ENCODE measurements around the gene DLX3.

DLX3 gene

DNA sequence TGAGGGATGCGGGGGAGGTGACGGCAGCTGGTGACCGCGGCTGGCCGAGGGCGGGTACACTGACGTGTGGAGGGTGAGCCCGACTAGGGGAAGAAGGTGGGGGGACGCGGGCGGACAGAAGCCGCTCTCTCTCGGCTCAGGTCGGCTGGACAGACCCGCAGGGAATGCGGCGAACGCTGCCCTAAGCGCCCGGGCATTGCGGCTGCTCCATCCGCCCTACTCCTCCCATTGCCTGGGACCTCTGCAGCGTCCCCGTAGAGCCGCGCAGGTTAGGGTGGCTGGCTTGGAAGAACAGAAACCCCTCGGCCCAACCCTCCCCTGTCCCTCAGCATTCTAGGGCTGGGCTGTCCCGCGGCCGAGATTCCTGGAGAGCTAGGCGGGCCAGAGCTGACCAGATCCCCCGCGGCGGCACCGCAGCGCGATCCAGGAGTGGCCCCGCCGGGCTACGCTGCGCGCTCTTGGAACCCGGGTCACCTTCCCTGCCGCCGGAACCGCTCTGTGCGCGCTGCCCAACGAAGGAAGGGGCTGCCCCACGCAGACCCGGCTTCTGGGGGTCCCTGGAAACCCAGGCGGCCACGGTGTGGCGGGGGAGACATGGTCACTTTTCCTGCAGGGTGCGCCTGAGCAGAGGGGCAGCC is 23.1 kb downstream of the DLX3 start:
- DNase-seq = no peak

DNA sequence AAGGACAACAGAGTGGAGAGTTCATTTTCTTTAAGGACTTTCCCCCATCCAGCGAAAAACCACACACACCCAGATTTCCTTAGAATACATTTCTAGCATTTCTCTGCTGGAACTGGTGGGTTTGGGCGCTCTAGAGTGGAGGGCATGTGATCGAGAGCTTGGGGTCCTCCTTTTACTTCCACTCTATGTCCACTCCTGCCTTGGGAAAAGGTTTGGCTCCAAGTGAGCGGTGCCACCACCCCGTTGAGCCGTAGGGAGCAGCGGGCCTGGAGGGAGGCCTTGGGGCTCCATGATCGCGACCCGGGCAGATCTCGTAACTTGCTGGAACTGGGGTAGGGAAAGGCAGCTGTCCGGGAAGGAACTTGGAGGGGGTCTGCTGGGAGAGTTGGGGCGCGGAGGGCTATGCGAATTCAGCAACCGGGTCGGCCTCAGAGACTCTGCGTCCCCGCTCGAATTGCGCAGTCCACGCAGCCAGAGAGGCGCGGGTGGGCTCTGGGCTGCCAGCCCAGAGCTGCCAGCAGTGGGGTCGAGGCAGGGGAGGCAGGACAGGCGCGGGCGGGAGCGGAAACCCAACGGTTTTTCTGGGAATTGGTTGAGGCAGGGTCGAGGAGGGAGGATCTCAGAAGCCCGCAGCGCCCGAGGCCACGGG is 23.7 kb downstream of the DLX3 start:
- DNase-seq = no peak

DNA sequence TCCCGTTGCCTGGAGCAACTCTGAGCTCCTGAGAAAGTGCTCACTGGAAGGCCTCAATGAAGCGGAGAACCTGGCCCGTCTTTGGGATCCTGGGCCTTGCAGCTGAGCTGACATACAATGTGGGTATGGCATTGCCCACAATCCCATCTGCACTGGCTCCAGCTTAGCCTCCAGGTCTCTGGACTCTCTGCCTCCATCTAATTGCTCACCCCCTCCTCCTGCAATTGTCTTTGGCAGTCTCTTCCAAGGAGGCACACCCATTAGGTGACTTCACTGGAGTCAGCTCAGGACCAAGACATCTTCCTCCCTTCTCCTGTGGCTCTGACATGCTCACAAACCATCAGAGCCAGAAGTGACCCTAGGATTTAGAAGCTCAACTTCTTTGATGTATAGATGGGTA is 24.5 kb downstream of the DLX3 start:
- no peak for DNase-seq

DNA sequence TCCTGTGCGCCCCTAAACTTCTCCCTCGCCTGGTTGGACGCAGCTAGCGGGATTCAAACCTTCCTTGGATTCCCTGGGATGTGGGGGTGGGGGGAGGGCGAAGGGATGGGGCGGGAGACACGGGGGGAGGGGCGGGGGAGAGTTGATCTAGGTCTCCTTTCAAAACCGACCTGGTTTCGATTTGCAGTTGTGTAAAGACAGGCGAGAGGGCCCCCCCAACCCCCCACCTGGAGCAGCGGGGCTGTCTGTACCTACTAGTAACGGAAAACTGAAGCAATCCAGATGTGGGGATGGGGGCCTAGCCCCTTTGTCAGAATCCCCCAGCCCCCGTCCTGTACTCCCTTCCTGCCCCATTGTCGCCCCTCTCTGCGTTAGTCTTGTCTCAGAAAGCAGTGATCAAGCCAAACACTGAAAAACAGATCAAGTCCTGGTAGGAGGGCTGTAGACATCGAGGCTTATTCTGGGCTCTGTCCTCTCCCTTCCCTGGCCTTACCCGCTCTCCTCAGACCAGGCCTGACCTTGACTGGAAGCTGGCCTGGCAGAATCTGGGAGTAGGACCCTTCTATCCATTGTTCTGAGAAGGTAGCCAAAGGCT is 25.1 kb downstream of the DLX3 start:
- no peak for DNase-seq

DNA sequence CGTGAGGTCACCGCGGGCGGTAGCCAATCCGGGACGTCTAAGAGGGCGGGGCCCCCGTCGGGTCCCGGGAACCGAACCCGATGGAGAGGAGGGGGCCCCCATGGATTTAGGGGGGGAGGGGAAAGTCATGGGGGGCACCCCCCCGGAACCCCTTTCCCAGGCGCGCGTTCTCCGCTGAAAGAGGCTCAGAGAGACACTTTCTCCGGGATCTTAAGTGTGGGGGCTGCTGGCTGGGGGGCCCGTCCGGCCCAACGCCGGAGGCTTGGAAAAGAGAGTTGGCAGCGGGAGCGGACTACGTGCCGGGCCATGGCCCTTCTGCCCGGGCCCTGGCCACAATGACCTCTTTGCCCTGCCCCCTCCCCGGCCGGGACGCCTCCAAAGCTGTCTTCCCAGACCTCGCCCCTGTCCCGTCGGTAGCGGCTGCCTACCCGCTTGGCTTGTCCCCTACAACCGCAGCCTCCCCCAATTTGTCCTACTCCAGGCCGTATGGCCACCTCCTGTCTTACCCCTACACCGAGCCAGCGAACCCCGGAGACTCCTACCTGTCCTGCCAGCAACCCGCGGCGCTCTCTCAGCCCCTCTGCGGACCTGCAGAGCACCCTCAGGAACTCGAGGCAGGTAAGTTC is 25.8 kb downstream of the DLX3 start, which contains the start of gene DLX4:
TSS of gene DLX4 (plus strand) at position 57 of the 626 bp plus-strand sequence. CDS start at position 336, 279 bp downstream.
- no peak for DNase-seq

DNA sequence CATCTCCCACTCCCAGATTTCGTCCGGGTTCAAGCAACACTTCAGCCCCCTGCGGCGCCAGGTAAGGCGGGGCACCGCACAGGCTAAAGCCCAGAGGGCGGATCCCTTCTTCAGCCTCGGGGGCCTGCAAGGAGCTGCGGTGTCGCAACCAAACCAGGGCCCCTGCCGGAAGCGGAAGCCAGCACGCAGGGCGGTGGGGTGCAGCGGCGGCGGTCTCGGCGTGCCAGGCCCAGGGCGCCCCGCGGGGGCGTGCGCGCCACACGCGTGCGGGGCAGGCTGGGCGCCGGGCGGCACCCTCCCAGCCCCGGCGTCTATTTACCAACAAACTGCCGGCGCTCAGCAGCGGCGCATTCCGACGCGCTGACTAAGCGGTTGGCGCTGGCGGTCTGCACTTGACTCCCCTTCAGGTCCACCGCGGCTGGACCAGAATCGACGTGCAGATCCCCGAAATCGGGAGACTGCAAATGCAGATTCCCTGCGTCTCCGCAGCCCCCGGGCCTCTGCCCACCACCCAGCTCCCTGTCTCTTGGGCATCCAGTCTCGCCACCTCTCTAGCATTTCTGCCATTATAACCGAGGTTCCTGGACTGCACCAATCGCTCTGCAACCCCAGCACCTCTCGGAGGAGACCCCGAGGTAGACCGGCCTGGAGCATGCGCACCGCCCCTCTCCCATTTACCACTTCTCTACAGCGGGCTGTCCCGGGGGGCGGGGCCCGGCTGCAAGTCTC is 26.5 kb downstream of the DLX3 start:
- DNase-seq = peak; percentile 57

DNA sequence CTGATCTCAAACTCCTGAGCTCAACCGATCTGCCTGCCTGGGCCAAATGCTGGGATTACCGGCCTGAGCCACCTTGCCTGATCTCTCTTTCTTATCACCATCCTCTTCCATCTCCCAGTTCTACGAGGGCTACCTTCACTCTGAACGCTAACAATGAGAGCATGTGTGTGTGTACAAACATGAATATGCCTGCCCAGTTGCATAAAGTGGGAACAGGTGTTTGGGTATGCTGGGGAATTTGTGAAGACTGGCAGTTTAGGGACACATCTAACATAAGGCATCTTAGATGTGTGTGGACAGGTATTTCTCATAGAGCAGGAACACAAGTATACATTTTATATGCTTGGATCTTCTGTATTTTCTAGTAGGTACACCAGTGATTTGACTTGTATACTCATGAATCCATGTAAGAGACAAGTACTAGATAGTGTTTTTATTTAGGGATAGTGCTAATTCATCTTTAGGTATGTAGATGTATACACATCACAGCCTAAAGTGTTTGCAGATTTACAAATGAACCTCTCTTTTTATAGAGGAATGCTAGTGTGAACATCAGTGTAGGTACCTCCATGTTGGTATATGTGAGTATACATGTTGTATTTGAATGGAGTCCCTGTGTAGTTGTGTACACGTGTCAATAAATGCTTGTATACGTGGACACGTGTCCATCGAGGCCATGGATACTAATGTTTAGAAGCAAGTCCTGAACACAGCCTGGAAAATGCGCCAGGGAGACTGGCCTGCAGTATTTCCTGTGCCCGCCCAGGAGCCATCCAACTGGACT is 27.2 kb downstream of the DLX3 start:
- no peak for DNase-seq

DNA sequence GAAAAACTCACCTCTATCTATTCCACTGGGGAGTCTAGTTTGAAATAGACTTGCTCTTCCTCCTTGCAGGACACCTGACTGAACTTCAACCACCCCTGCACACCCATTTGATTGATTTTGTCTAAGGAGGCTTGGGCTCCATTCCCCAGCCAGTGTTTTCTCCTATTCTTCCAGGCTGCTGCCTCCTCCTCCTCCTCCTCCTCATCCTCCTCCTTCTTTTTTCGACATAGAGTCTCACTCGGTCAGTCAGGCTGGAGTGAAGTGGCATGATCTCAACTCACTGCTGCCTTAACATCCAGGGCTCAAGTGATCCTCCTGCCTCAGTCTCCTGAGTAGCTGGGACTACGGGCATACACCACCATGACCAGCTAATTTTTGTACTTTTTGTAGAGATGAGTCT is 27.8 kb downstream of the DLX3 start:
- DNase-seq = no peak

DNA sequence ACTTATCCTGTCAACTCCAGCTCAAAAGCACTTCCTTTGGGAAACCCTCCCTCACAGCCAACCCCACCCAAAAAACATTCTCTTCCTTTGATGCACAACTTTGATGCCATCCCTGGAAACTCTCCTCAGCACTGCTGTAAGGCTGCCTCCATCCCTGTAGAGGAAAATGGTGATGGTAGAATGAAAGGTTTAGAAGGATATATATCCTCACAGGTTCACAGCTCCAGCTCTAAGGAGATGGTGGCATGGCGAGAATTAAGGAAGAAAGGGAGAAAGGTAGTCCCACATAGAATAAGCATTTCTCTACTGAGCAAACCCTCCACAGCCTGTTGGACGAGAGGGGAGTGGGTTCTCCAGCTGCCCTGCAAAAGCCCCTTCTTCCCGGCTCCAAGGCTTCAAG is 28.3 kb downstream of the DLX3 start:
- no peak for DNase-seq

DNA sequence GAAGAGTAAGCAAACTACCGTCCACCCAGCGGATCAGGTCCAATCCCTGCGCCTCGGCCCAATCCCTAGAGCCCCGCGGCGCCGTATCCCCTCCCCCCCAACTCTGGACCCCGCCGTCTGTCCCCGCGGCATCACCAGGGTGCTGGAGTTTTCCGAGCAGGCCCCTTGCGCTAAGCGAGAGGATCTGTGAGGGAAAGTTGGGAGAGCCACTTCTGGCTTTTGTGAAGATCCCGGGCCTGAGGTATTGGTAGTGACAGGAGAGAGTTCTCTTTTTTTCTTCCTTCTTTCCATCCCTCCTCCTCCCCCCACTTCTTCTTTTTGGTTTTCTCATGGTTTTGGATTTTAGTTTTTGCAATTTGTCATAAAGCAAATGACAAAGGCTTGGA is 29.5 kb downstream of the DLX3 start:
- no peak for DNase-seq

DNA sequence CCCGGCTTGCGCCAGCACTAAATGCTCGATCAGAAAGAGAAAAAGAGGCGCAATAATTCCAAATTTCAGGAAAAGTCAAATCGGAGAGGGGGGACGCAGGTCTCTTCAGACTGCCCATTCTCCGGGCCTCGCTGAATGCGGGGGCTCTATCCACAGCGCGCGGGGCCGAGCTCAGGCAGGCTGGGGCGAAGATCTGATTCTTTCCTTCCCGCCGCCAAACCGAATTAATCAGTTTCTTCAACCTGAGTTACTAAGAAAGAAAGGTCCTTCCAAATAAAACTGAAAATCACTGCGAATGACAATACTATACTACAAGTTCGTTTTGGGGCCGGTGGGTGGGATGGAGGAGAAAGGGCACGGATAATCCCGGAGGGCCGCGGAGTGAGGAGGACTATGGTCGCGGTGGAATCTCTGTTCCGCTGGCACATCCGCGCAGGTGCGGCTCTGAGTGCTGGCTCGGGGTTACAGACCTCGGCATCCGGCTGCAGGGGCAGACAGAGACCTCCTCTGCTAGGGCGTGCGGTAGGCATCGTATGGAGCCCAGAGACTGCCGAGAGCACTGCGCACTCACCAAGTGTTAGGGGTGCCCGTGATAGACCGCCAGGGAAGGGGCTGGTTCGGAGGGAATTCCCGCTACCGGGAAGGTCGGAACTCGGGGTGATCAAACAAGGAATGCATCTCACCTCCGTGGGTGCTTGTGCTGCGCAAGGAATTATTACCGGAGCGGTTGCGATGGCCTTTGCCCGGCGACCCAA is 30.1 kb downstream of the DLX3 start:
- peak; percentile 7 for DNase-seq

DNA sequence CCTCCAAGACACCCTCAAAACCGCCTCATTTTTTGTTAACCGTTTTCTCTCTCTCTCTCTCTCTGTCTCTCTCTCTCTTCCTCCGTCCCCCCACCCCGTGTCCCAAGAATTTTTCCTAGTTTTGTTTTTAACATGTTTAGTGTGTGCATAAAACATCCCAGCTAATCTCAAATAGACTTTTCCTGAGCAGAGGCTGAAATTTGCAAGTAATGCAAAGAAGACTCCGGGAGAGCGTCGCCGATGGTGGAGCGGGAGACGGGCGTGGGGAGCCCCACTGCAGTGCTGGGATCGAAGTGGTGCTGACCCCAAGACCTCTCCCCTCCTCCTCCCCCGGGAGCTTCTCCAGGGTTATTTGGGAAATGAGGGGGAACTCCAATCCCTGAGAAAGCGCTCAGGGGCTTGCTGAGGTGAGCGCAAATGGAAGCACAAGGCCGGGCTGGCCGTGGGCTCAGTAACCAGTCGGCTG is 30.7 kb downstream of the DLX3 start:
- no peak for DNase-seq

DNA sequence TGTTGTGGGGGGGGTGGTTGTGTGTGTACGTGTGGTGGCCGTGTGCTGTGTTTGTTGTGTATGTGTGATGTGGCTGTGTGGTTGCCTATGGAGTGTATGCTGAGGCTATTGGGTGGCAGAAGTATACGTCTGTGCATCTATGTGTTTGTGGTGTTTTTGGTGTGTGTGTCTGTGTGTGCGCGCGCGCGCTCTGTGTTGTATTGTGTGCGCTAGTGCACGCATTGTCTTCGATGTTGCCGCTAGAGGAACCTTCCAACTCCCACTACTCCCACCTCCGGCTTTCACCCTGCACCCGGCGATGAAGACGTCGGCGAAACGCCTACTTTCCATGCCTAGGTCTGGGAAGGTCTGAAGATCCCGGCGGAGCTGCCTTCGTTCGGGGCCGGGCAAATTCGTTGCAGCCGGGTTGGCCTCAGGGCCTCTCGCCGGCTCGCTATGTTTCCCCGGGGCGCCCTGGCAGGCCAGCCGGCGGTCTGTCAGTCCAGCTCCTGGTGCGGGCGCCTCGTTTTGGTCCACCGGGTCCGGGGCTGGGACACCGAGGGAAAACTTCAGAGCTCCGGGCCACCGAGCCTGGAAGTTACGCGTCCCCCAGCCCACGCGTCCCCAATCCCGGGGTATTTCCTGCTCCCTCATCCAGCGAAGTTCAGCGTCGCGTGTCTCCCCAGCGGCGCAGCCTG is 31.3 kb downstream of the DLX3 start:
- no peak for DNase-seq

DNA sequence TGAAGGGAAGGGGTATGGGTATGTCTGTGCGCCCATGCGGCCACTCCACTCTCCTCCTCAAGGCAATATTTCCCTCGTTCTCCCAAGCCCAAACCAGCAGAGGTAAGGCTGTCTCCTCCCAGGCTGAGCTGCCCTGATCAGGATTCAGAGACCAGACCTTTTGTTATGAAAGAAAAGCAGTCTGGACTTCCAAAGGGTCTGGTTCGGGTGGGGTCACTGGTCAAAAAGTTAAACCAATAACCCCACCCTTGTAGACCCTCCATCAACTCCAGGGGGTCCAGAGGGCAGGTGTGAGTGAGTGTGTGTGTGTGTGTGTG is 31.8 kb downstream of the DLX3 start:
- no peak for DNase-seq

DNA sequence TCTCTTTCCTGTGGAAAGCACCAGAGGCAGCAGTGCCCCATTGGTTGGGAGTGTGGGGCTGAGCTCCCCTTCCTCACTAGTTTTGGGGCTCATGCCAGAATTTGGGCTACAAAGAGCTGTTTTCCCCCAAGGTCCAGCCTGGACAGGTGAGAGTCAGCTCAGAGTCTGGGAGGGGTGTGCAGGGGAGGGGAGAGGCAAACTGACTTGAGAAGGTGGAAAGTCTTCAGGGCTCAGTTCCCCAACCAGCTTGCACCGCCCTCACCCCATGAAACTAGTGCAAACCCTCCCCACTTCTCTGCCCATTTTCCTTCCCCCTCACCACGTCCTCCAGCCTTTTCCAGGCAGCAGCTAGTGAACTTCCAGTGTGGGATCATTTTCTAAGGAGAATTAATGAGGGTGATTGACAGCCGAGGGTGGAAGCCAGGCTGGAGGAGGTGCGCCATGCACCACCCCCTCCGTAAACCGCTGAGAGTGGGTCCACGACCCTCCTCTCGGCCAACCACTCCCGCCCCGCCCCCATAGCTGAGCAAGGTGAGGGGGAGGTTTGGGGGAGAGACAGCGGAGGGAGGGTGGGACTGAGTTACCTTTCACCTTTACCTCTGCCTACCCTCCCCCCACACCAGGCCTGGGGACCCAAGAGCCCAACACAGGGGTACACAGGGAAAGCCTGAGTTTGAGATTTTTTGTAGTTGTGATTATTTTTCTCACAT is 32.3 kb downstream of the DLX3 start:
- DNase-seq = no peak

DNA sequence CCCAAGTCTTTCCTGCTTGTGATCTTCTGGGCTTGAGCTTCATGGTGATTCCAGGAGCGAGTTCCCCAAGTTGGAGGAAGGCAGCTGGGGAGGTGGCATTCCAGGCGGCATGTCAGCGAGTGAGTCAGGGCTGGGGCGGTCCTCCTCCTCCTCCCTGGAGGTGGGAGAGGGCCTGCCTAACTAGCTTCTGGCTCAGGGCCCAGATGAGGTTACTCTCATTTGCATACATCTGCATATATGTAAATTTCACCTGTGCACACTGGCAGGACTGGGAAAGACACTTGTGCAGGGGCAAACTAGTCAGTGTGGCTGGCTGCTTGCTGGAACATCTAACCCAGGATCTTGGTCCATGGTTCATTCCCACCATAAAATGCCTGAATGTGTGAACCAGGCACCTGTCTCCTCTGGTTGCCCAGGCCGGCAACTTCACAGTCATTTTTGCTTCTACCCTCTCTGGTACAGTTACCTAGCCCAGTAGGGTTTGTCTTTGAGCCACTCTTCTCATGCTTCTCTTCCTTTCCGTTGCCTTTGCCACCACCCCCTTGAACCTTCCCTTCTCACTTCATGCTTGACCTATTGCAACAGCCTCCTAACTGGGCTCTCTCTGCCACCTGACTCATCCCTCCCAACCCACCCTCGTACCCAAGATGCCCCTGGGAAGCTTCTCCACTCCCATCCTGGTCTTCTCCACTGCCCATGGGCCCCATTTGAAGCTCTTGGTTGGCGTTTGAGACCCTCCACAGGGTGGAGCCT is 35.7 kb downstream of the DLX3 start:
- DNase-seq = no peak

DNA sequence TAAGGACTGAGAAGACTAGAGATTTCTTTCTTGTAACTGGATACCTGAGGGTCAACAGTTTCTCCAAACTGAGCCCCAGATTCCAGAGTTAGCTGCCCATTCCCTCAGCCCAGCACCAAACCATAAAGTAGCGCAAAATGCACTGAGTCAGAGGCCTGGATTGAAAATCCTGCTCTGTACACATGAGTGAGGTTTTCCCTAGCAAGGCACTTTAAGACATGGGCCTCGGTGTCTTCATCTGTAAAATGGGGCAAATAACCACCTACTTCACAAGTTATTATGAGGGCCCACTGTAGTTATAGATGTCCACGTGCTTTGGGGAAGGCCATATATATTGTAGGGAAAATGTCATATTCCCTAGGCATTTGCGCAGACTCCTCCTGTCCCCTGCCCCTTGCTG is 36.3 kb downstream of the DLX3 start:
- no peak for DNase-seq

DNA sequence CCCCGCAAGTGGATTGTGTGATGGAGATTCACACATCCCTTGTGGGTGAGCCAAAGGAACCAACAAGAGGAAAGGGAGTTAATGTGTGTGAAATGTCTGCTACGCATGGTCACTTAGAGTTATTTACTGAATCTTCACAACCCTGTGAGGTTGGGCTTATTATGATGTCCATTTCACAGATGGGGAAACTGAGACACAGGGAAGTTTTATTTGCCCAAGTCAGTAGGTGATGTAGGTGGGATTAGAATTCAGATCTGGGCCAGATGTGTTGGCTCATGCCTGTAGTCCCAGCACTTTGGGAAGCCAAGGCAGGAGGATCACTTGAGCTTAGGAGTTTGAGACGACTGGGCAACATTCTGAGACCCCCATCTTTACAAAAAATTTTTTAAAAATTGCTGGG is 37.7 kb downstream of the DLX3 start:
- no peak for DNase-seq

DNA sequence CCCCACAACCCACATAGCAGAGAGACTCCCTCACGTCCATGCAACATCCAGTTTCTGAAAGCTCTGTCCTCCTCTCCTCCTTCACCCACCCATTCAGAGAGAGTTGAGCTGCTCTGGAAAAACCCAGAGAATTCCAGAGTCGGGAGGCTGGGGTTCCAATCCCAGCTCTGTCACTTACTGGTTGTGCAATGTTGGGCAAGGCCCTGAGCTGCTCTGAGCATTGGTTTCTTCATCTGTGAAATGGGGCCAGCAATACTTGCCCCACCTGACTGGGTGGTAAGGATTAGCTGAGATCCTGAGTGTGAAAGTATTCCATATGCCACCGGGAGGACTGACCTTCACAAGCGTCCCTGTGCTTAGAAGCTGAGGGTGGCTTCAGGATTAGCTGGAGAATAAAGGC is 38.2 kb downstream of the DLX3 start:
- no peak for DNase-seq

DNA sequence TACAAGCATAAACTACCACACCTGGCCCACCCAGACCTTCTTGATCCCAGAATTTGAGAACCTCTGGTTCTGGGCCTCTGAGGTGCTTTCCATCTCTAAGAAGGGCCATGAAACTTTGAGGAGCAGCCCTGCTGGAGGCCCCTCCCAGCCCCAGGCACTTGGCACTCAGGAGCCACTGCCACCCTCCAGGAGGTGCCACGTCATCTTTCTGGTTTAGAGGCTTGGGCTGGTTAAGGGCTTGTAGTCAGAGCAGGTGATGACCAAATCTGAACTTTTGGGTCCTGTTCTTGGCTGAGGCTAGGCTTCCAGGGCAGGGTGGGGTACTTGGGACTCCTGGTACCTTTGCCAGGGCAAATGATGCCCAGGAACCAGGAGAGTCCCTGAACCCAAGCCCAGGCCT is 39.9 kb downstream of the DLX3 start:
- no peak for DNase-seq
